Parathyroid adenoma (tissue), 2 donors: ENCODE data around the gene GP9.
"Not testable (repeated sequence)": the region's sequence is repeated elsewhere in the genome, so short reads cannot be mapped to it uniquely, and the experiment has no call there.

Experiments
- H2AFZ ChIP-seq: fragments of 300-600 bp; sonication (generic); one replicate; pipeline ENCODE4 v1.7.0; 2017; ENCODE audit warnings: antibody characterized with exemption, mild to moderate bottlenecking
- H3K27ac ChIP-seq: fragments of 300-600 bp; sonication (generic); one replicate; pipeline ENCODE4 v1.7.0; 2017
- H3K27me3 ChIP-seq: fragments of 300-600 bp; sonication (generic); one replicate; pipeline ENCODE4 v1.7.0; 2017; ENCODE audit warnings: low read length; ENCODE audit not compliant: control insufficient read depth, insufficient read depth
- H3K36me3 ChIP-seq: fragments of 300-600 bp; sonication (generic); one replicate; pipeline ENCODE4 v1.7.0; 2017; ENCODE audit warnings: low read length; ENCODE audit not compliant: control insufficient read depth, insufficient read depth
- H3K4me1 ChIP-seq: fragments of 300-600 bp; sonication (generic); one replicate; pipeline ENCODE4 v1.7.0; 2017; ENCODE audit warnings: control low read depth
- H3K4me2 ChIP-seq: fragments of 300-600 bp; sonication (generic); one replicate; pipeline ENCODE4 v1.7.0; 2017; ENCODE audit warnings: low read length
- H3K4me3 ChIP-seq: fragments of 300-600 bp; sonication (generic); one replicate; pipeline ENCODE4 v1.7.0; 2017; ENCODE audit warnings: low read depth, low read length
- H3K79me2 ChIP-seq: fragments of 300-600 bp; sonication (generic); one replicate; pipeline ENCODE4 v1.7.0; 2017; ENCODE audit warnings: control low read depth
- H3K9ac ChIP-seq: fragments of 300-600 bp; sonication (generic); one replicate; pipeline ENCODE4 v1.7.0; 2017; ENCODE audit warnings: mild to moderate bottlenecking
- H3K9me3 ChIP-seq: fragments of 300-600 bp; sonication (generic); one replicate; pipeline ENCODE4 v1.7.0; 2017; ENCODE audit warnings: low read length; ENCODE audit not compliant: control insufficient read depth
- CTCF ChIP-seq: fragments of 300-600 bp; sonication (generic); IDR thresholded peaks from one replicate; pipeline ENCODE4 v1.7.0; 2017; ENCODE audit warnings: antibody characterized with exemption, mild to moderate bottlenecking
- donor health status: primary hyperparathyroidism.

GP9 gene

GRCh38 chr3:129065016-129065719 is 4.6 kb downstream of the GP9 start:
- H2AFZ ChIP-seq: no peak overlapping the region
- no peak for TF ChIP-seq CTCF
- H3K79me2 ChIP-seq: no peaks in the 10 kb centered on the region

DNA sequence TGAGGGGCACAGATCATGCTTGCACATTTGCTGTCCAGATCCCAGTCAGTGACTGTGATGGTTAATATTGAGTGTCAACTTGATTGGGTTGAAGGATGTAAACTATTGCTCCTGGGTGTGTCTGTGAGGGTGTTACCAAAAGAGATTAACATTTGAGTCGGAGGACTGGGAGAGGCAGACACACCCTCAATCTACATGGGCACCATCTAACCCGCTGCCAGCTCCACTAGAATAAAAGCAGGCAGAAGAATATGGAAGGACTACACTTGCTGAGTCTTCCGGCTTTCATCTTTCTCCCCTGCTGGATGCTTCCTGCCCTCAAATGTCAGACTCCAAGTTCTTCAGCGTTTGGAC is 5.1 kb downstream of the GP9 start:
- H3K9ac ChIP-seq: no peak overlapping the region
- no peaks in the 10 kb centered on the region for H3K79me2 ChIP-seq
- H3K27ac ChIP-seq: no peak overlapping the region
- no peaks in the 10 kb centered on the region for H3K27me3 ChIP-seq
- H2AFZ ChIP-seq: no peak overlapping the region
- no peak overlapping the region for H3K4me3 ChIP-seq
- no peak overlapping the region for H3K4me2 ChIP-seq
- no peaks in the 10 kb centered on the region for H3K4me1 ChIP-seq
- no peak for TF ChIP-seq CTCF
- no peaks in the 10 kb centered on the region for H3K9me3 ChIP-seq
- no peaks in the 10 kb centered on the region for H3K36me3 ChIP-seq

More at GRCh38 chr3:129065016-129065719, 4.6 kb downstream of the GP9 start:
- no peak overlapping the region for H3K27ac ChIP-seq
- no peak overlapping the region for H3K9ac ChIP-seq
- no peaks in the 10 kb centered on the region for H3K9me3 ChIP-seq
- H3K27me3 ChIP-seq: no peaks in the 10 kb centered on the region
- no peak overlapping the region for H3K4me2 ChIP-seq
- H3K36me3 ChIP-seq: no peaks in the 10 kb centered on the region
- H3K4me3 ChIP-seq: no peak overlapping the region
- H3K4me1 ChIP-seq: no peaks in the 10 kb centered on the region

DNA sequence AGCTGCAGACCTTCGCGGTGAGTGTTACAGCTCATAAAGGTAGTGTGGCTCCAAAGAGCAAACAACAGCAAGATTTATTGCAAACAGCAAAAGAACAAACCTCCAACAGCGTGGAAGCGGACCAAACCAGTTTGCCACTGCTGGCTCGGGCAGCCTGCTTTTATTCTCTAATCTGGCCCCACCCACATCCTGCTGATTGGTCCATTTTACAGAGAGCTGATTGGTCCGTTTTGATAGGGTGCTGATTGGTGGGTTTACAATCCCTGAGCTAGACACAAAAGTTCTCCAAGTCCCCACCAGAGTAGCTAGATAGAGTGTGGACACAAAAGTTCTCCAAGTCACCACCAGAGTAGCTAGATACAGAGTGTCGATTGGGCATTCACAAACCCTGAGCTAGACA is 7.1 kb downstream of the GP9 start:
- H3K27ac ChIP-seq, H3K4me2 ChIP-seq, H3K4me1 ChIP-seq, H3K36me3 ChIP-seq, H3K27me3 ChIP-seq, H3K79me2 ChIP-seq, H3K4me3 ChIP-seq, H3K9ac ChIP-seq, H3K9me3 ChIP-seq: not testable (repeated sequence)
- peak overlapping the region; percentile 97 for H2AFZ ChIP-seq

GRCh38 chr3:129068291-129068886 is 7.8 kb downstream of the GP9 start:
- no peak overlapping the region for H3K27ac ChIP-seq
- no peaks in the 10 kb centered on the region for H3K27me3 ChIP-seq
- H3K4me1 ChIP-seq: no peaks in the 10 kb centered on the region
- H3K79me2 ChIP-seq: no peaks in the 10 kb centered on the region
- peak overlapping the region; percentile 97 for H2AFZ ChIP-seq
- H3K4me2 ChIP-seq: no peak overlapping the region
- no peak overlapping the region for H3K9ac ChIP-seq
- no peaks in the 10 kb centered on the region for H3K9me3 ChIP-seq
- no peaks in the 10 kb centered on the region for H3K36me3 ChIP-seq
- no peak overlapping the region for H3K4me3 ChIP-seq
- TF ChIP-seq CTCF: no peak

DNA sequence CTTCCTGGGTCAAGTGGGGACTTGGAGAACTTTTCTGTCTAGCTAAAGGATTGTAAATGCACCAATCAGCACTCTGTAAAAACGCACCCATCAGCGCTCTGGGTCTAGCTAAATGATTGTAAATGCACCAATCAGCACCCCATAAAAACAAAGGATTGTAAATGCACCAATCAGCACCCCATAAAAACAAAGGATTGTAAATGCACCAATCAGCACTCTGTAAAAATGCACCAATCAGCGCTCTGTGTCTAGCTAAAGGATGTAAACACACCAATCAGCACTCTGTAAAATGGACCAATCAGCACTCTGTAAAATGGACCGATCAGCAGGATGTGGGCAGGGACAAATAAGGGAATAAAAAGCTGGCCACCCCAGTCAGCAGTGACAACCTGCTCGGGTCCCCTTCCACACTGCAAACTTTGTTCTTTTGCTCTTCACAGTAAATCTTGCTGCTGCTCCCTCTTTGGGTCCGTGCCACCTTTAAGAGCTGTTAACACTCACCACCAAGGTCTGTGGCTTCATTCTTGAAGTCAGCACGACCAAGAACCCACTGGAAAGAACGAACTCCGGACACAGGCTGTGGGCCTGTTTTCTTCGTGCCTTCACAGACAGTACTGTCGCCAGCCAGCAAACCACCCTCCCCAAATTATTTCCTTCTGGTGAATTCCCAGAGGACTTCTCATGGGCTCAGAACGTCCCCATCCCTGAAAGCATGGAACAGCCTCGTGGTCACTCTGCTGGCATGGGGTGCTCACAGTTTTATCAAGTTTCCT is 8.9 kb downstream of the GP9 start:
- H3K4me1 ChIP-seq, H3K4me2 ChIP-seq, H2AFZ ChIP-seq, H3K9me3 ChIP-seq, H3K36me3 ChIP-seq, H3K9ac ChIP-seq, H3K27me3 ChIP-seq, H3K27ac ChIP-seq, H3K79me2 ChIP-seq, H3K4me3 ChIP-seq: not testable (repeated sequence)
